ENCODE results near the gene GALNTL6. TPM values are rescaled to one million over a fixed set of nuclear protein-coding genes. Genes with fewer than 3 reads are reported as not detected.
"Not testable (repeated sequence)": the region's sequence is repeated elsewhere in the genome, so short reads cannot be mapped to it uniquely, and the experiment has no call there.

GALNTL6 gene
- total RNA-seq, 2 experiments from 2014 or later: not detected

DNA sequence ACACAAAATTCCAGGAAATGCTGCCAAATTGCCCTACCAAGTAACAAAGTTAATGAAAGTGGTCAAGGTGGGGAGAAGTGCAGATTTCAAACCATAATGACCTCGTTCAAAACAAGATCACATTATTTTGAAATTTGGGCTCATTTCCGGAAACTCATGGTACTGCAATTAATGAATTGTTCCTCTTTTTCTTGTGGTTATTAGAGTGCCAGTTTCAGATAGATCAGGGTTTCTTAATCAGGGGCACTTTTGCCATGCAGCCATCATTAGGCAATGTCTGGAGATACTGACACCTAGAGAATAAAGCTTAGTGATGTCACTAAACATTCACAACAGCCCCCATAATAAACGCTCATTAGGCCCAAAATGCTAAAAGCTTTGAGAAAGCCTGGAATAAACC lies 973.9 kb downstream of the GALNTL6 start:
- Mint-ChIP-seq H3K36me3 (no peaks in the 10 kb centered on the region), H3K27ac (no peak overlapping the region), H3K4me1 (no peaks in the 10 kb centered on the region), H3K27me3 (no peaks in the 10 kb centered on the region), H3K9me3 (no peaks in the 10 kb centered on the region), H3K4me3 (no peak overlapping the region)
- no peak for DNase-seq
- POLR2A ChIA-PET: no interaction called here
- no peak for ATAC-seq (ENCODE audit: low read depth)

DNA sequence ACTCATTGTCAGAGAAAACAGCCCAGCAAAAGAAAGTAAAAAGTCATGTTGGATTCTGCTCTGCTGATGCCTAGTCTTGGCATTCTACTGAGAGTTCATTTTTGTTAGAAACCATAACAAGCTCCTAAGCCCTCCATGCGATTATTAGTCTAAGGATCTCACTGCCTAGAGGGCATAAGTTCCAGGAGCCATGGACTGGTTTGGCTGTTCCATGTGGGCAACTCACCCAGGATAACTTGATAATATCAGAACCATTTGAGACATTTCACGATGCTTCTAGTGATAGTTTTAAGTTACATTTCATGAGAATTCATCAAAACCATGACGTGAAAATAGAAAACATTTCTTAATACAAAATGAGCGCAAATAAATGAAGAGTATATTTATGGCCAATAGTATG lies 978.6 kb downstream of the GALNTL6 start:
- no peaks in the 10 kb centered on the region for H3K9me3 Mint-ChIP-seq
- no peak overlapping the region for H3K4me3 Mint-ChIP-seq
- ATAC-seq (ENCODE audit: low read depth) (no peak), DNase-seq (no peak)
- no peaks in the 10 kb centered on the region for H3K4me1 Mint-ChIP-seq
- POLR2A ChIA-PET: no interaction called here
- no peaks in the 10 kb centered on the region for H3K27me3 Mint-ChIP-seq
- no peak overlapping the region for H3K27ac Mint-ChIP-seq
- no peaks in the 10 kb centered on the region for H3K36me3 Mint-ChIP-seq

DNA sequence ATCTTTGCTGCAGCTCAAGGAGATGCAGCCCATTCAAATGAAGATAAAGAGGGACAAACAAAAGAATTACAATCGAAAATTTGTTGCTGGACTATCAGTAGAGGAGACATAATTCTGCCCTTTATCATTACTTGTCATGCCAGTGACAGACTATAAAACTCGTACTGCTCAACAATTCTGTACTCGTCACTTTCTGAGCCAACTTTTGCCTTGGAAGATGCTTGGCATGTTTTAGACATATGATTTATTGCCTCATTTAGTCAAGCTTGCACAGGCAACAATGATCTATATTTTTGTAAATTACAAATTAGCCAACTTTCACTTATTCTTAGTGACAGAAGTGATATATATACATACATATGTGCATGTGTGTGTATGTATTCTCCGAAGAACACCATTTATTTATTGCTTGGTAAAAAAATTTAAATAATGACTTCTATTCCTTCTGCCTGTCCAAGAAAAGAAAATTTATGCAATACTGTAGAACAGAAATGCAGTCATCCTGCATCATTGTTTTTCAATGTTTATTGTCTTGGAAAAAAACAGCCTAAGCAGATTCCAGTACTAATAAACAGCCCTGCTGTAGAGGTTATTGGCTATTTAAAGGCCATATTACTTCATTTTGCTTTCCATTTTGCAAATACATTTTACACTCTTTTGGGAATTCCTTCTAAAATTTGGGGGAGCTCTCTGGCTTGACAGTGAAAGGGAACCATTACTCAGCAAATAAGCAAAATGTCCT lies 980.5 kb downstream of the GALNTL6 start:
- no peaks in the 10 kb centered on the region for H3K27me3 Mint-ChIP-seq
- ATAC-seq (ENCODE audit: low read depth) (no peak), DNase-seq (no peak)
- no peaks in the 10 kb centered on the region for H3K36me3 Mint-ChIP-seq
- H3K4me1 Mint-ChIP-seq: no peaks in the 10 kb centered on the region
- no peaks in the 10 kb centered on the region for H3K9me3 Mint-ChIP-seq
- no peak overlapping the region for H3K27ac Mint-ChIP-seq
- no peak overlapping the region for H3K4me3 Mint-ChIP-seq
- POLR2A ChIA-PET: no interaction called here

- no peaks in the 10 kb centered on the region for H3K27me3 Mint-ChIP-seq
Measured at GRCh38 chr4:172794307-172794703, 981.1 kb downstream of the GALNTL6 start.

GRCh38 chr4:172797281-172797680 lies 984.1 kb downstream of the GALNTL6 start:
- POLR2A ChIA-PET; H3K27ac Mint-ChIP-seq; DNase-seq; H3K36me3 Mint-ChIP-seq; H3K4me1 Mint-ChIP-seq; H3K27me3 Mint-ChIP-seq; ATAC-seq (ENCODE audit: low read depth); H3K4me3 Mint-ChIP-seq; H3K9me3 Mint-ChIP-seq: not testable (repeated sequence)

More at GRCh38 chr4:172794307-172794703, 981.1 kb downstream of the GALNTL6 start:
- ATAC-seq (ENCODE audit: low read depth): no peak
- POLR2A ChIA-PET: no interaction called here
- no peak overlapping the region for H3K4me3 Mint-ChIP-seq
- no peak for DNase-seq
- H3K9me3 Mint-ChIP-seq: no peaks in the 10 kb centered on the region
- no peaks in the 10 kb centered on the region for H3K36me3 Mint-ChIP-seq
- H3K27ac Mint-ChIP-seq: no peak overlapping the region
- no peaks in the 10 kb centered on the region for H3K4me1 Mint-ChIP-seq

- H3K36me3 Mint-ChIP-seq: no peaks in the 10 kb centered on the region
Measured at GRCh38 chr4:172802032-172802431, 988.8 kb downstream of the GALNTL6 start.

GRCh38 chr4:172806841-172807240 lies 993.6 kb downstream of the GALNTL6 start:
- H3K27ac Mint-ChIP-seq: no peak overlapping the region
- H3K4me3 Mint-ChIP-seq: no peak overlapping the region
- peaks cover 3% of the 10 kb centered on the region for H3K27me3 Mint-ChIP-seq
- POLR2A ChIA-PET: no interaction called here
- H3K36me3 Mint-ChIP-seq: no peaks in the 10 kb centered on the region
- H3K4me1 Mint-ChIP-seq: peaks cover 2% of the 10 kb centered on the region
- no peak for DNase-seq
- ATAC-seq (ENCODE audit: low read depth): no peak
- no peaks in the 10 kb centered on the region for H3K9me3 Mint-ChIP-seq

More at GRCh38 chr4:172802032-172802431, 988.8 kb downstream of the GALNTL6 start:
- ATAC-seq (ENCODE audit: low read depth) (no peak), DNase-seq (no peak)
- Mint-ChIP-seq H3K27me3 (no peaks in the 10 kb centered on the region), H3K9me3 (no peaks in the 10 kb centered on the region), H3K4me3 (no peak overlapping the region), H3K27ac (no peak overlapping the region), H3K4me1 (no peaks in the 10 kb centered on the region)
- POLR2A ChIA-PET: no interaction called here

- H3K27me3 Mint-ChIP-seq: peaks cover 3% of the 10 kb centered on the region
- H3K4me1 Mint-ChIP-seq: peaks cover 2% of the 10 kb centered on the region
- no peak overlapping the region for H3K4me3 Mint-ChIP-seq
- no peaks in the 10 kb centered on the region for H3K9me3 Mint-ChIP-seq
- POLR2A ChIA-PET: no interaction called here
- DNase-seq (no peak), ATAC-seq (ENCODE audit: low read depth) (no peak)
- H3K27ac Mint-ChIP-seq: no peak overlapping the region
- no peaks in the 10 kb centered on the region for H3K36me3 Mint-ChIP-seq
Measured at GRCh38 chr4:172808196-172808595, 995.0 kb downstream of the GALNTL6 start.

- Mint-ChIP-seq H3K4me3 (no peak overlapping the region), H3K36me3 (no peaks in the 10 kb centered on the region), H3K9me3 (no peaks in the 10 kb centered on the region), H3K4me1 (peaks cover 5% of the 10 kb centered on the region), H3K27me3 (peaks cover 3% of the 10 kb centered on the region), H3K27ac (no peak overlapping the region)
- no peak for DNase-seq
- ATAC-seq (ENCODE audit: low read depth): no peak
- POLR2A ChIA-PET: no interaction called here
Measured at GRCh38 chr4:172809319-172809718, 996.1 kb downstream of the GALNTL6 start.

DNA sequence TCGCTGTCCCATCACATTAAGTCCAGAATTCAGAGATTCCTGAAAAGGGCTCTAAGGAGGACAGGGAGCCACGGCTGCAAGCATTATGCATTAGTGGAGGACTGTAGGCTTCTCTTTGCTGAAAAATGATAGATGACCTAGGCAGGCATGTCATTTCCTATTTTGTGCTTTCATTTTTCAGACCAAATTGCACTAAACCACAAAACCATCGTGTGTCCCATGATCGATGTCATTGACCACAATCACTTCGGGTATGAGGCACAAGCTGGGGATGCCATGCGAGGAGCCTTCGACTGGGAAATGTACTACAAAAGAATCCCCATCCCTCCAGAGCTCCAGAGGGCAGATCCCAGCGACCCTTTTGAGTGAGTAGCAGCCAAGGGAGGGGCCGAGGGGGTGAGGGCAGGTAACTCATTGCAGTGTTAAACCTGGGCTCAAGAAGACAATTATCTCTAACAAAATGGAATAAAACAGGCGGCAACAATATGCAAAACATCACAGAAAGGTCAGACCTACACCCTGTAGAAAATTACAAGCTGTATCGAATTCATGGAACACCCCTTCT lies 1000.2 kb downstream of the GALNTL6 start:
- DNase-seq: no peak
- no peak for ATAC-seq (ENCODE audit: low read depth)
- H3K4me3 Mint-ChIP-seq: no peak overlapping the region
- no peak overlapping the region for H3K27ac Mint-ChIP-seq
- peaks cover 5% of the 10 kb centered on the region for H3K4me1 Mint-ChIP-seq
- POLR2A ChIA-PET: no interaction called here
- peaks cover 3% of the 10 kb centered on the region for H3K27me3 Mint-ChIP-seq
- no peaks in the 10 kb centered on the region for H3K36me3 Mint-ChIP-seq
- H3K9me3 Mint-ChIP-seq: no peaks in the 10 kb centered on the region

GRCh38 chr4:172815499-172816164 lies 1002.4 kb downstream of the GALNTL6 start:
- DNase-seq (no peak), ATAC-seq (ENCODE audit: low read depth) (no peak)
- POLR2A ChIA-PET: no interaction called here
- H3K27me3 Mint-ChIP-seq: no peaks in the 10 kb centered on the region
- no peak overlapping the region for H3K27ac Mint-ChIP-seq
- no peaks in the 10 kb centered on the region for H3K9me3 Mint-ChIP-seq
- peaks cover 4% of the 10 kb centered on the region for H3K4me1 Mint-ChIP-seq
- H3K36me3 Mint-ChIP-seq: no peaks in the 10 kb centered on the region
- H3K4me3 Mint-ChIP-seq: no peak overlapping the region

DNA sequence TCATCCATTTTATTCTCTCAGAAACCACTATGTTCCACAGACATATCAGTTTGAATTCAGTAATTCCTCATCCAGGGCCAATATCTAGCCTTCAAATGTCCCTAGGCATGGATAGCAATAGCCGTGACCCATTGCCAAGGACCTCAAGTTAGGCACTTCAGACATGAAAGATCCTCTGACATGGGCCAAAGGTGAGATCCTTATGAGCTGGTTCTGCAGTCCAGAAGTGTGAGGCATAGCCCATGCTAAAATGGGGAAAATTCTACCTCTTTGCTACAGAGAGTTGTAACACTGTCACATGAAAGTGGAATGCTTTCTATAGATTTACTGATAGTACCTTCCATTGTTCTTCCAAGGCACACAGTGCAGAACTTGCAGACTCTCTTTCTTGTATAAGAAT lies 1005.7 kb downstream of the GALNTL6 start:
- Mint-ChIP-seq H3K4me1 (no peaks in the 10 kb centered on the region), H3K27ac (no peak overlapping the region), H3K27me3 (no peaks in the 10 kb centered on the region), H3K36me3 (no peaks in the 10 kb centered on the region), H3K4me3 (no peak overlapping the region), H3K9me3 (no peaks in the 10 kb centered on the region)
- POLR2A ChIA-PET: no interaction called here
- DNase-seq (no peak), ATAC-seq (ENCODE audit: low read depth) (no peak)

DNA sequence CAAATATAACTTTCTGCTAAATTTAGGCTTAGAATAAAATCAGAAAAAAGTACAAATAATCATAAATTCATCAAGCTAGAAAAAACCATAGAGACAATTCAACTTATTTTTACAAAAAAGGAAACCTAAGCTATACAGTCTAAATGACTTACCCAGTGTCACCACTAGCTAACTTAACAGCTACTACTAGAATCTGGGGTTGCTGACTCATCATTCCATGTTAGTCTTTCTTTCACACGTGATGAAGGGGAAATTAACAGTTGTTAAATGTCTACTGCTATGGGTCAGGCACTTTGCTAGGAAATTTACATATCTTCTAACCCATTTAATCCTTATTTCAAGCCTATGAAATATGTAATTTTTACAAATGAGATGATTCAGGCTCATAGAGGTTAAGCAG lies 1006.1 kb downstream of the GALNTL6 start:
- Mint-ChIP-seq H3K27me3 (no peaks in the 10 kb centered on the region), H3K9me3 (no peaks in the 10 kb centered on the region), H3K36me3 (no peaks in the 10 kb centered on the region), H3K4me1 (no peaks in the 10 kb centered on the region), H3K27ac (no peak overlapping the region), H3K4me3 (no peak overlapping the region)
- no peak for DNase-seq
- POLR2A ChIA-PET: no interaction called here
- ATAC-seq (ENCODE audit: low read depth): no peak

GRCh38 chr4:172822331-172822730 lies 1009.1 kb downstream of the GALNTL6 start:
- peaks cover 2% of the 10 kb centered on the region for H3K27me3 Mint-ChIP-seq
- POLR2A ChIA-PET: no interaction called here
- DNase-seq: no peak
- H3K4me3 Mint-ChIP-seq: no peak overlapping the region
- ATAC-seq (ENCODE audit: low read depth): no peak
- H3K4me1 Mint-ChIP-seq: no peaks in the 10 kb centered on the region
- H3K36me3 Mint-ChIP-seq: no peaks in the 10 kb centered on the region
- H3K9me3 Mint-ChIP-seq: no peaks in the 10 kb centered on the region
- H3K27ac Mint-ChIP-seq: no peak overlapping the region
